ENCODE measurements around the gene SOCS1. TPM values are rescaled to one million over a fixed set of nuclear protein-coding genes. Genes with fewer than 3 reads are reported as not detected.

Gene SOCS1
- total RNA-seq, 1 donor from 2014 or later: 2.7 TPM

- Mint-ChIP-seq H3K36me3 (ENCODE audit: low read depth) (peaks cover 5% of the 10 kb centered on the region), H3K27ac (ENCODE audit: unreplicated experiment) (no peak overlapping the region), H3K4me3 (ENCODE audit: unreplicated experiment) (no peak overlapping the region), H3K4me1 (ENCODE audit: low read depth) (peaks cover 3% of the 10 kb centered on the region), H3K27me3 (ENCODE audit: low read depth) (peaks cover 2% of the 10 kb centered on the region), H3K9me3 (ENCODE audit: low read depth) (peaks cover 18% of the 10 kb centered on the region)
- no peak for DNase-seq (ENCODE audit: low spot score)
- no peak for TF ChIP-seq CTCF (IDR thresholded peaks at IDR 0.05)
Measured at GRCh38 chr16:11219178-11219577, 36.8 kb downstream of the SOCS1 start.

- Mint-ChIP-seq H3K9me3 (ENCODE audit: low read depth) (peaks cover 18% of the 10 kb centered on the region), H3K27ac (ENCODE audit: unreplicated experiment) (no peak overlapping the region), H3K4me3 (ENCODE audit: unreplicated experiment) (no peak overlapping the region), H3K27me3 (ENCODE audit: low read depth) (no peaks in the 10 kb centered on the region), H3K36me3 (ENCODE audit: low read depth) (peaks cover 5% of the 10 kb centered on the region), H3K4me1 (ENCODE audit: low read depth) (no peaks in the 10 kb centered on the region)
- no peak for DNase-seq (ENCODE audit: low spot score)
- TF ChIP-seq CTCF (IDR thresholded peaks at IDR 0.05): peak; percentile 71
Measured at GRCh38 chr16:11218604-11218962, 37.4 kb downstream of the SOCS1 start.

- no peak overlapping the region for H3K4me3 Mint-ChIP-seq (ENCODE audit: unreplicated experiment)
- no peak for DNase-seq (ENCODE audit: low spot score)
Measured at GRCh38 chr16:11217651-11218603, 38.1 kb downstream of the SOCS1 start.

GRCh38 chr16:11215935-11216556, 40.0 kb downstream of the SOCS1 start:
- no peak for TF ChIP-seq CTCF (IDR thresholded peaks at IDR 0.05)
- Mint-ChIP-seq H3K4me1 (ENCODE audit: low read depth) (no peaks in the 10 kb centered on the region), H3K9me3 (ENCODE audit: low read depth) (peaks cover 18% of the 10 kb centered on the region)

More at GRCh38 chr16:11217651-11218603, 38.1 kb downstream of the SOCS1 start:
- no peaks in the 10 kb centered on the region for H3K4me1 Mint-ChIP-seq (ENCODE audit: low read depth)
- H3K9me3 Mint-ChIP-seq (ENCODE audit: low read depth): peaks cover 18% of the 10 kb centered on the region
- H3K27ac Mint-ChIP-seq (ENCODE audit: unreplicated experiment): no peak overlapping the region
- no peak for TF ChIP-seq CTCF (IDR thresholded peaks at IDR 0.05)
- H3K36me3 Mint-ChIP-seq (ENCODE audit: low read depth): peaks cover 5% of the 10 kb centered on the region
- no peaks in the 10 kb centered on the region for H3K27me3 Mint-ChIP-seq (ENCODE audit: low read depth)

GRCh38 chr16:11213799-11214198, 42.2 kb downstream of the SOCS1 start:
- H3K36me3 Mint-ChIP-seq (ENCODE audit: low read depth): peaks cover 5% of the 10 kb centered on the region
- no peak for DNase-seq (ENCODE audit: low spot score)
- H3K9me3 Mint-ChIP-seq (ENCODE audit: low read depth): peaks cover 18% of the 10 kb centered on the region
- no peak for TF ChIP-seq CTCF (IDR thresholded peaks at IDR 0.05)
- H3K27ac Mint-ChIP-seq (ENCODE audit: unreplicated experiment): no peak overlapping the region
- no peak overlapping the region for H3K4me3 Mint-ChIP-seq (ENCODE audit: unreplicated experiment)
- peaks cover 13% of the 10 kb centered on the region for H3K27me3 Mint-ChIP-seq (ENCODE audit: low read depth)
- no peaks in the 10 kb centered on the region for H3K4me1 Mint-ChIP-seq (ENCODE audit: low read depth)

More at GRCh38 chr16:11215935-11216556, 40.0 kb downstream of the SOCS1 start:
- peaks cover 11% of the 10 kb centered on the region for H3K27me3 Mint-ChIP-seq (ENCODE audit: low read depth)
- no peak for DNase-seq (ENCODE audit: low spot score)
- no peak overlapping the region for H3K27ac Mint-ChIP-seq (ENCODE audit: unreplicated experiment)
- no peak overlapping the region for H3K4me3 Mint-ChIP-seq (ENCODE audit: unreplicated experiment)
- peaks cover 5% of the 10 kb centered on the region for H3K36me3 Mint-ChIP-seq (ENCODE audit: low read depth)

Measured in chondrocyte (in vitro differentiated cells).